MM.1S (cell line): ENCODE measurements around the gene MPO.

Experiments used
- DNase-seq: peaks from one replicate; pipeline ENCODE4 v3.0.0-alpha.2; 2015
- H2AFZ ChIP-seq: fragments of 300-600 bp; sonication (generic); 2 replicates; pipeline ENCODE4 v1.6.0; 2016; ENCODE audit warnings: antibody characterized with exemption, low read length
- H3F3A ChIP-seq: fragments of 300-600 bp; sonication (generic); 2 replicates; pipeline ENCODE4 v1.6.1; 2016; ENCODE audit warnings: mild to moderate bottlenecking, antibody characterized with exemption, low read length, moderate library complexity, mixed read lengths; ENCODE audit not compliant: insufficient read depth
- H3K27ac ChIP-seq: fragments of 300-600 bp; sonication (generic); 2 replicates; pipeline ENCODE4 v1.5.1; 2016; ENCODE audit warnings: mild to moderate bottlenecking, low read length
- H3K27me3 ChIP-seq: fragments of 300-600 bp; sonication (generic); replicated peaks from 2 replicates; pipeline ENCODE4 v1.6.0; 2016; ENCODE audit warnings: low read length; ENCODE audit not compliant: insufficient read depth
- H3K36me3 ChIP-seq: fragments of 300-600 bp; sonication (generic); replicated peaks from 2 replicates; pipeline ENCODE4 v1.6.1; 2016; ENCODE audit warnings: mild to moderate bottlenecking, low read length, mixed read lengths; ENCODE audit not compliant: insufficient read depth
- H3K4me1 ChIP-seq: fragments of 300-600 bp; sonication (generic); 2 replicates; pipeline ENCODE4 v1.6.1; 2016; ENCODE audit warnings: low read length, mixed read lengths
- H3K4me2 ChIP-seq: fragments of 300-600 bp; sonication (generic); 2 replicates; pipeline ENCODE4 v1.6.0; 2016; ENCODE audit warnings: low read depth, low read length
- H3K4me3 ChIP-seq: fragments of 300-600 bp; sonication (generic); 2 replicates; pipeline ENCODE4 v1.5.1; 2016; ENCODE audit warnings: low read length, mixed read lengths
- H3K79me2 ChIP-seq: fragments of 300-600 bp; sonication (generic); 2 replicates; pipeline ENCODE4 v1.6.1; 2016; ENCODE audit warnings: mixed run types, low read length, mixed read lengths
- H3K9ac ChIP-seq: fragments of 300-600 bp; sonication (generic); 2 replicates; pipeline ENCODE4 v1.6.1; 2016; ENCODE audit warnings: low read length, mixed read lengths
- H3K9me2 ChIP-seq: fragments of 300-600 bp; sonication (generic); replicated peaks from 2 replicates; pipeline ENCODE4 v1.6.1; 2016; ENCODE audit warnings: mild to moderate bottlenecking, low read length, mixed read lengths; ENCODE audit not compliant: insufficient read depth
- H3K9me3 ChIP-seq: fragments of 300-600 bp; sonication (generic); replicated peaks from 2 replicates; pipeline ENCODE4 v1.6.1; 2016; ENCODE audit warnings: mild to moderate bottlenecking, low read length, mixed read lengths; ENCODE audit not compliant: insufficient read depth
- H4K20me1 ChIP-seq: fragments of 300-600 bp; sonication (generic); 2 replicates; pipeline ENCODE4 v1.6.1; 2016; ENCODE audit warnings: mild to moderate bottlenecking, low read length, moderate library complexity, mixed read lengths; ENCODE audit not compliant: insufficient read depth
- CTCF ChIP-seq: fragments of 300-600 bp; sonication (generic); IDR thresholded peaks from 2 replicates; pipeline ENCODE4 v1.5.1; 2016; ENCODE audit warnings: antibody characterized with exemption, low read length, mixed read lengths
- EZH2 ChIP-seq: fragments of 300-600 bp; sonication (generic); optimal IDR thresholded peaks from 2 replicates; pipeline ENCODE3; 2017; ENCODE audit warnings: low read depth, mild to moderate bottlenecking, antibody characterized with exemption, low read length, mixed read lengths
- EZH2phosphoT487 ChIP-seq: fragments of 300-600 bp; sonication (generic); IDR thresholded peaks from 2 replicates; pipeline ENCODE4 v1.6.1; 2018; ENCODE audit warnings: antibody characterized with exemption, low read length

MPO gene

GRCh38 chr17:58306131-58306951 lies 25.6 kb upstream of the MPO start:
- Histone ChIP-seq H3F3A (peaks cover 2% of the 10 kb centered on the region; the same call in 1 of the 2 replicates), H3K27ac (no peak overlapping the region), H3K36me3 (no peaks in the 10 kb centered on the region), H3K4me2 (no peak overlapping the region), H3K9me3 (no peaks in the 10 kb centered on the region), H3K4me1 (peaks cover 6% of the 10 kb centered on the region), H2AFZ (no peak overlapping the region), H3K9me2 (no peaks in the 10 kb centered on the region), H3K27me3 (no peaks in the 10 kb centered on the region), H4K20me1 (no peaks in the 10 kb centered on the region), H3K4me3 (no peak overlapping the region), H3K9ac (no peak overlapping the region), H3K79me2 (no peaks in the 10 kb centered on the region)
- TF ChIP-seq CTCF (no peak), EZH2phosphoT487 (no peak), EZH2 (no peak)
- DNase-seq, result no peak

GRCh38 chr17:58305626-58306025 lies 24.9 kb upstream of the MPO start:
- Histone ChIP-seq H3K36me3 (no peaks in the 10 kb centered on the region), H3F3A (peaks cover 9% of the 10 kb centered on the region), H3K9me2 (no peaks in the 10 kb centered on the region), H3K27ac (no peak overlapping the region), H3K4me2 (no peak overlapping the region), H4K20me1 (no peaks in the 10 kb centered on the region), H3K4me3 (no peak overlapping the region), H3K27me3 (no peaks in the 10 kb centered on the region), H3K9ac (no peak overlapping the region), H3K4me1 (peaks cover 13% of the 10 kb centered on the region), H2AFZ (no peak overlapping the region), H3K9me3 (no peaks in the 10 kb centered on the region), H3K79me2 (no peaks in the 10 kb centered on the region)
- no peak for DNase-seq
- TF ChIP-seq CTCF (no peak), EZH2 (no peak), EZH2phosphoT487 (no peak)

GRCh38 chr17:58304750-58305486 lies 24.2 kb upstream of the MPO start:
- peak overlapping the region; percentile 9; the same call in 1 of the 2 replicates for H2AFZ ChIP-seq
- H3K36me3 ChIP-seq, result no peaks in the 10 kb centered on the region
- TF ChIP-seq EZH2phosphoT487 (no peak), CTCF (no peak), EZH2 (no peak)
- no peak overlapping the region for H3K9ac ChIP-seq
- H4K20me1 ChIP-seq, result no peaks in the 10 kb centered on the region
- H3K4me1 ChIP-seq, result peaks cover 20% of the 10 kb centered on the region
- no peak overlapping the region for H3K27ac ChIP-seq
- no peak overlapping the region for H3K4me2 ChIP-seq
- peaks cover 10% of the 10 kb centered on the region for H3F3A ChIP-seq
- H3K27me3 ChIP-seq, result no peaks in the 10 kb centered on the region
- H3K79me2 ChIP-seq, result no peaks in the 10 kb centered on the region
- no peak for DNase-seq
- H3K9me2 ChIP-seq, result no peaks in the 10 kb centered on the region
- H3K9me3 ChIP-seq, result no peaks in the 10 kb centered on the region
- no peak overlapping the region for H3K4me3 ChIP-seq
